HepG2 (cell line): ENCODE results near the gene PRR30. TPM values are rescaled to one million over a fixed set of nuclear protein-coding genes. Genes with fewer than 3 reads are reported as not detected.

Source experiments
- CBX2 ChIP-seq, 2 experiments: fragments of 200-600 bp in 1 of 2; sonication (generic); formaldehyde crosslinking in 1 of 2; IDR thresholded peaks; 2 replicates each; pipeline versions ENCODE4 v1.7.0 to v1.8.1; 2018 to 2022; ENCODE audit warnings: low read depth in 2 of 2, low read length in 1 of 2, mild to moderate bottlenecking in 1 of 2, missing genetic modification reagents in 1 of 2
- ETV5 ChIP-seq: IDR thresholded peaks from 2 replicates; pipeline ENCODE4 v1.6.1; 2018; ENCODE audit warnings: missing biosample characterization, missing genetic modification reagents, inconsistent platforms, borderline replicate concordance
- JUN ChIP-seq: sonication (generic); formaldehyde crosslinking; IDR thresholded peaks from 2 replicates; pipeline ENCODE4 v1.4.0; 2020; ENCODE audit warnings: mild to moderate bottlenecking, missing genetic modification reagents
- MTF2 ChIP-seq: sonication (generic); formaldehyde crosslinking; IDR thresholded peaks from 2 replicates; pipeline ENCODE4 v1.5.0; 2020; ENCODE audit warnings: missing genetic modification reagents, borderline replicate concordance
- MXD4 ChIP-seq: IDR thresholded peaks from 2 replicates; pipeline ENCODE4 v1.6.1; 2016; ENCODE audit warnings: mild to moderate bottlenecking, missing biosample characterization, missing genetic modification reagents
- NCOA1 ChIP-seq: sonication (generic); formaldehyde crosslinking; IDR thresholded peaks from 2 replicates; pipeline ENCODE4 v1.9.0; 2021; ENCODE audit warnings: missing genetic modification reagents
- PAF1 ChIP-seq: IDR thresholded peaks from 2 replicates; pipeline ENCODE4 v1.6.1; 2016; ENCODE audit warnings: missing genetic modification reagents, missing compliant biosample characterization
- REPIN1 ChIP-seq: sonication (generic); formaldehyde crosslinking; IDR thresholded peaks from 2 replicates; pipeline ENCODE4 v1.8.0; 2022; ENCODE audit warnings: missing genetic modification reagents, low read depth, mild to moderate bottlenecking, borderline replicate concordance
- RXRA ChIP-seq: sonication (generic); formaldehyde crosslinking; IDR thresholded peaks from 2 replicates; pipeline ENCODE4 v1.5.1; 2020; ENCODE audit warnings: missing genetic modification reagents
- TAF1 ChIP-seq: sonication (generic); formaldehyde crosslinking; IDR thresholded peaks from 2 replicates; pipeline ENCODE4 v1.4.0; 2020; ENCODE audit warnings: missing genetic modification reagents
- TCF7 ChIP-seq: sonication (generic); IDR thresholded peaks from 2 replicates; pipeline ENCODE4 v1.6.1; 2016; ENCODE audit warnings: antibody characterized with exemption, low read depth
- TMF1 ChIP-seq: sonication (generic); formaldehyde crosslinking; IDR thresholded peaks from 2 replicates; pipeline ENCODE4 v1.8.1; 2022; ENCODE audit warnings: low read depth, missing genetic modification reagents
- YEATS4 ChIP-seq: sonication (generic); formaldehyde crosslinking; IDR thresholded peaks from 2 replicates; pipeline ENCODE4 v1.4.0; 2020; ENCODE audit warnings: missing genetic modification reagents, borderline replicate concordance
- ZFP36L2 ChIP-seq: sonication (generic); formaldehyde crosslinking; IDR thresholded peaks from 2 replicates; pipeline ENCODE4 v1.4.0; 2020; ENCODE audit warnings: missing genetic modification reagents
- ZNF484 ChIP-seq: sonication (generic); formaldehyde crosslinking; IDR thresholded peaks from 2 replicates; pipeline ENCODE4 v1.5.1; 2020; ENCODE audit warnings: mild to moderate bottlenecking, low read depth, missing genetic modification reagents, borderline replicate concordance
- ZNF724P ChIP-seq: sonication (generic); formaldehyde crosslinking; IDR thresholded peaks from 2 replicates; pipeline ENCODE4 v1.8.0; 2022; ENCODE audit warnings: missing genetic modification reagents, borderline replicate concordance
- ZNF780A ChIP-seq: sonication (generic); formaldehyde crosslinking; IDR thresholded peaks from 2 replicates; pipeline ENCODE4 v1.8.0; 2022; ENCODE audit warnings: mild to moderate bottlenecking, missing genetic modification reagents, moderate library complexity
- ZNF788 ChIP-seq: sonication (generic); formaldehyde crosslinking; IDR thresholded peaks from 2 replicates; pipeline ENCODE4 v1.5.0; 2020; ENCODE audit warnings: mild to moderate bottlenecking, missing genetic modification reagents, borderline replicate concordance
- polyA plus RNA-seq, 8 experiments: library from polyadenylated mRNA; depleted of rRNA in 3 of 8; stranded (reverse) in 7 of 8; unstranded in 1 of 8; fragments of >200 nt; fragmentation: Illumina TruSeq in 4 of 8; extraction: Trizol in 4 of 8; gene quantifications; 2 replicates each; pipeline versions ENCODE4 v1.2.1 to v1.2.3, GENCODE V29; 2011 to 2016; ENCODE audit warnings: low read depth in 4 of 8, missing spikeins in 1 of 8, mixed read lengths in 1 of 8; ENCODE audit not compliant: insufficient read depth in 1 of 8
- total RNA-seq, 5 experiments: library from RNA; depleted of rRNA; stranded (reverse); fragments of >200 nt; fragmentation: Illumina TruSeq; extraction: Trizol; gene quantifications; 2 replicates each; pipeline ENCODE4 v1.2.3, GENCODE V29; 2016; ENCODE audit warnings: low read depth in 1 of 5
- TF ChIP-seq, protein P1 (sequence below): sonication (generic); formaldehyde crosslinking; IDR thresholded peaks from 2 replicates; pipeline ENCODE4 v1.8.0; 2022; ENCODE audit warnings: mild to moderate bottlenecking, missing genetic modification reagents; ENCODE audit not compliant: insufficient replicate concordance
- TF ChIP-seq, protein P2 (sequence below): sonication (generic); formaldehyde crosslinking; IDR thresholded peaks from 2 replicates; pipeline ENCODE4 v1.4.0; 2020; ENCODE audit warnings: missing genetic modification reagents
- TF ChIP-seq, protein P3 (sequence below): sonication (generic); formaldehyde crosslinking; IDR thresholded peaks from 2 replicates; pipeline ENCODE4 v1.8.1; 2023; ENCODE audit warnings: mild to moderate bottlenecking, missing genetic modification reagents, borderline replicate concordance
- TF ChIP-seq, protein P4 (sequence below): sonication (generic); formaldehyde crosslinking; IDR thresholded peaks from 2 replicates; pipeline ENCODE4 v1.4.0; 2020; ENCODE audit warnings: missing genetic modification reagents, mild to moderate bottlenecking, borderline replicate concordance

Gene PRR30
- total and polyA plus RNA-seq, 2 of the 13 experiments (the other 11 are each of a cell fraction or from before 2014, with no cell fraction given) = not detected

DNA sequence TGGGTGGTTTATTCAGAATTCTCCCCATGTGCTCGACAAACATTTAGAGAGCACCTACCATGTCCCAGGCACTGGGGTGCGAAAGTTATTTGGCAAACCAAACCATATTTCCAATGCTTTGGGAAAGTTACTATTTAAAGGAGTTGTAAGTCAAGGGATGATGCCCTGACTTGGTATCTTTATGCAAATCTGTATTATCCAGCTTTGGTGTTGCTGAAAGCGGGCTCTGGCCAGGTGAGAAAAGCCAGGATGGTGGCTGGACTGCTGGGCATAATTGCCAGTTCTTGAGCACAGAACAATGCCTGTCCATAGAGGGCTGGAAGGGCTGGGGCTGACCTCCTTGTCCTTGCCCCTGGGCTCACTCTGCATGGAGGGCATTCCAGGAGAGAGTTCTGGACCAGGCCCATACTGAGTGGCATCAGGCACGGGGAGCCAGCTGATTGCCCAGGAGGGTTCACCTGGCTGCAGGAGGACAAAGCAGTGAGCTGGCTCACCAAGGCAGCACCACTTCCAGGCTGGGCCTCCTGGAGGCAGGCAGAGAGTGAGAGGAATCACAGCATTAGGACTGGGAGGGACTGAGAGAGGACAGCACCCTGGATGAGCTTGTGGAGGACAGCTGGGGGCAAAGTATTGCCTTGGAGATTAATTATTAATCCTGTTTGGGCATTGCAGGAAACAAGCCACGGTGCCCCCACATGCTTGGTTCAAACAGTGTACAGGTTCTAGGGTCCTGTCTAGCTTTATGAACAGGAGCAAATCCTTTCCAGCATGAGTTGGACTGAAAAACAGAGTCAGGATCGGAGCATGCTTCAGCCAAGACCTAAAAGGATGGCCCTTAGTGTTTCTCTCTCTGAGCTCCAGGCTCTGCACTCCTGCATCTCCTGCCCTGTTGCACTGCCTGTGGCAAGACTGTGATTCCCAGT is 45.5 kb downstream of the PRR30 start (continued):
- TF ChIP-seq CBX2 (IDR thresholded peaks at IDR 0.05; ENCODE audit: low read depth, low read length) (no peak), CBX2 (CRISPR knock-in tag; IDR thresholded peaks at IDR 0.05; ENCODE audit: low read depth) (no peak), YEATS4 (CRISPR knock-in tag) (peak; percentile 78), TCF7 (0 out of 2 replicates have a peak, but pooled peaks have one; percentile 20), JUN (peak; percentile 76), MTF2 (CRISPR knock-in tag) (no peak), ZNF780A (0 out of 2 replicates have a peak, but pooled peaks have one; percentile 28), ETV5 (CRISPR knock-in tag) (peak; percentile 72; the same call in 1 of the 2 replicates), REPIN1 (peak; percentile 93), RXRA (CRISPR knock-in tag) (peak; percentile 74; the same call in 1 of the 2 replicates), ZNF484 (CRISPR knock-in tag) (no peak), NCOA1 (CRISPR knock-in tag) (0 out of 2 replicates have a peak, but pooled peaks have one; percentile 21), MXD4 (CRISPR knock-in tag) (peak; percentile 65; the same call in 1 of the 2 replicates), PAF1 (CRISPR knock-in tag) (peak; percentile 29; the same call in 1 of the 2 replicates), TMF1 (CRISPR knock-in tag) (peak; percentile 80; the same call in 1 of the 2 replicates), ZNF788 (CRISPR knock-in tag) (peak; percentile 61; the same call in 1 of the 2 replicates), ZFP36L2 (CRISPR knock-in tag) (0 out of 2 replicates have a peak, but pooled peaks have one; percentile 21), ZNF724P (CRISPR knock-in tag) (0 out of 2 replicates have a peak, but pooled peaks have one; percentile 12), TAF1 (peak; percentile 68)
- TF ChIP-seq, protein P1, sequence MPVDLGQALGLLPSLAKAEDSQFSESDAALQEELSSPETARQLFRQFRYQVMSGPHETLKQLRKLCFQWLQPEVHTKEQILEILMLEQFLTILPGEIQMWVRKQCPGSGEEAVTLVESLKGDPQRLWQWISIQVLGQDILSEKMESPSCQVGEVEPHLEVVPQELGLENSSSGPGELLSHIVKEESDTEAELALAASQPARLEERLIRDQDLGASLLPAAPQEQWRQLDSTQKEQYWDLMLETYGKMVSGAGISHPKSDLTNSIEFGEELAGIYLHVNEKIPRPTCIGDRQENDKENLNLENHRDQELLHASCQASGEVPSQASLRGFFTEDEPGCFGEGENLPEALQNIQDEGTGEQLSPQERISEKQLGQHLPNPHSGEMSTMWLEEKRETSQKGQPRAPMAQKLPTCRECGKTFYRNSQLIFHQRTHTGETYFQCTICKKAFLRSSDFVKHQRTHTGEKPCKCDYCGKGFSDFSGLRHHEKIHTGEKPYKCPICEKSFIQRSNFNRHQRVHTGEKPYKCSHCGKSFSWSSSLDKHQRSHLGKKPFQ = peak; percentile 97
- TF ChIP-seq, protein P2, sequence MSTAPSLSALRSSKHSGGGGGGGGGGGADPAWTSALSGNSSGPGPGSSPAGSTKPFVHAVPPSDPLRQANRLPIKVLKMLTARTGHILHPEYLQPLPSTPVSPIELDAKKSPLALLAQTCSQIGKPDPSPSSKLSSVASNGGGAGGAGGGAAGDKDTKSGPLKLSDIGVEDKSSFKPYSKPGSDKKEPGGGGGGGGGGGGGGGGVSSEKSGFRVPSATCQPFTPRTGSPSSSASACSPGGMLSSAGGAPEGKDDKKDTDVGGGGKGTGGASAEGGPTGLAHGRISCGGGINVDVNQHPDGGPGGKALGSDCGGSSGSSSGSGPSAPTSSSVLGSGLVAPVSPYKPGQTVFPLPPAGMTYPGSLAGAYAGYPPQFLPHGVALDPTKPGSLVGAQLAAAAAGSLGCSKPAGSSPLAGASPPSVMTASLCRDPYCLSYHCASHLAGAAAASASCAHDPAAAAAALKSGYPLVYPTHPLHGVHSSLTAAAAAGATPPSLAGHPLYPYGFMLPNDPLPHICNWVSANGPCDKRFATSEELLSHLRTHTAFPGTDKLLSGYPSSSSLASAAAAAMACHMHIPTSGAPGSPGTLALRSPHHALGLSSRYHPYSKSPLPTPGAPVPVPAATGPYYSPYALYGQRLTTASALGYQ (CRISPR knock-in tag) = peak; percentile 56; the same call in 1 of the 2 replicates
- TF ChIP-seq, protein P3, sequence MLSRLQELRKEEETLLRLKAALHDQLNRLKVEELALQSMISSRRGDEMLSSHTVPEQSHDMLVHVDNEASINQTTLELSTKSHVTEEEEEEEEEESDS (CRISPR knock-in tag) = no peak
- TF ChIP-seq, protein P4, sequence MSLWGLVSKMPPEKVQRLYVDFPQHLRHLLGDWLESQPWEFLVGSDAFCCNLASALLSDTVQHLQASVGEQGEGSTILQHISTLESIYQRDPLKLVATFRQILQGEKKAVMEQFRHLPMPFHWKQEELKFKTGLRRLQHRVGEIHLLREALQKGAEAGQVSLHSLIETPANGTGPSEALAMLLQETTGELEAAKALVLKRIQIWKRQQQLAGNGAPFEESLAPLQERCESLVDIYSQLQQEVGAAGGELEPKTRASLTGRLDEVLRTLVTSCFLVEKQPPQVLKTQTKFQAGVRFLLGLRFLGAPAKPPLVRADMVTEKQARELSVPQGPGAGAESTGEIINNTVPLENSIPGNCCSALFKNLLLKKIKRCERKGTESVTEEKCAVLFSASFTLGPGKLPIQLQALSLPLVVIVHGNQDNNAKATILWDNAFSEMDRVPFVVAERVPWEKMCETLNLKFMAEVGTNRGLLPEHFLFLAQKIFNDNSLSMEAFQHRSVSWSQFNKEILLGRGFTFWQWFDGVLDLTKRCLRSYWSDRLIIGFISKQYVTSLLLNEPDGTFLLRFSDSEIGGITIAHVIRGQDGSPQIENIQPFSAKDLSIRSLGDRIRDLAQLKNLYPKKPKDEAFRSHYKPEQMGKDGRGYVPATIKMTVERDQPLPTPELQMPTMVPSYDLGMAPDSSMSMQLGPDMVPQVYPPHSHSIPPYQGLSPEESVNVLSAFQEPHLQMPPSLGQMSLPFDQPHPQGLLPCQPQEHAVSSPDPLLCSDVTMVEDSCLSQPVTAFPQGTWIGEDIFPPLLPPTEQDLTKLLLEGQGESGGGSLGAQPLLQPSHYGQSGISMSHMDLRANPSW (CRISPR knock-in tag) = no peak; the same call in 1 of the 2 replicates
